Measurements from ENCODE around the gene CRB2. TPM values are rescaled to one million over a fixed set of nuclear protein-coding genes. Genes with fewer than 3 reads are reported as not detected.

CRB2 gene
- total and polyA plus RNA-seq, 2 donors (not counting 3 experiments of a cell fraction or from before 2014, with no cell fraction given): not detected

GRCh38 chr9:123414936-123415930 lies 59.2 kb downstream of the CRB2 start:
- no peaks in the 10 kb centered on the region for H3K79me2 ChIP-seq (ENCODE audit: control insufficient read depth, insufficient read depth, low read length)
- H3K36me3 ChIP-seq (ENCODE audit: control insufficient read depth in 2 of 2, extremely low read depth in 1 of 2, insufficient read depth in 2 of 2, low read length in 2 of 2): no peaks in the 10 kb centered on the region
- H3K9me3 ChIP-seq (replicated peaks; ENCODE audit: control insufficient read depth, insufficient read depth, low read length): no peaks in the 10 kb centered on the region
- dilution Hi-C loops (cut with MboI; ENCODE audit: extremely low pct_ligation_motif_present, low sequenced_read_pairs): no loop called here
- ChIA-PET CTCF (interaction anchor here (1.0 to 1.2 kb wide), 2 partner anchors 13 to 22 kb away, joined by 3 to 4 read pairs; no protein-coding TSS in a partner anchor), POLR2A (no interaction called here)
- H3K9ac ChIP-seq (replicated peaks; ENCODE audit: extremely low read depth, insufficient read depth, low read length): no peak overlapping the region
- no TSS peak for BruUV-seq (replicated peaks)
- no peaks in the 10 kb centered on the region for H4K20me1 ChIP-seq (replicated peaks; ENCODE audit: control insufficient read depth, extremely low read depth, insufficient read depth, low read length)
- DNase-seq (ENCODE audit: low read depth, low spot score): no peak
- FAIRE-seq: no peak
- no peaks in the 10 kb centered on the region for H3K9me1 ChIP-seq (replicated peaks; ENCODE audit: control insufficient read depth, extremely low read depth, insufficient read depth, low read length)
- no peak overlapping the region for H3K4me3 ChIP-seq (replicated peaks in 1 of 3; ENCODE audit: insufficient read depth in 1 of 3, low read depth in 1 of 3, low read length in 3 of 3)
- H2AFZ ChIP-seq (ENCODE audit: low read depth, low read length): no peak overlapping the region
- no peak overlapping the region for H3K27ac ChIP-seq (ENCODE audit: insufficient read depth, low read depth, low read length)
- H3K4me1 ChIP-seq (ENCODE audit: control insufficient read depth, extremely low read depth, insufficient read depth, low read length): no peaks in the 10 kb centered on the region
- no peaks in the 10 kb centered on the region for H3K27me3 ChIP-seq (ENCODE audit: control insufficient read depth in 2 of 2, insufficient read depth in 2 of 2, low read length in 2 of 2)
- no peak overlapping the region for H3K4me2 ChIP-seq (ENCODE audit: insufficient read depth, low read length)
- intact Hi-C loops (cut with micrococcal nuclease): no loop called here
- TF ChIP-seq JUN (IDR thresholded peaks at IDR 0.05; ENCODE audit: borderline replicate concordance, insufficient read depth, insufficient read length, low read depth) (no peak), POLR2A (IDR thresholded peaks at IDR 0.05; ENCODE audit: low read depth, low read length) (no peak), POLR2AphosphoS5 (IDR thresholded peaks at IDR 0.05; ENCODE audit: insufficient read depth, low read depth, low read length) (no peak), GATA2 (IDR thresholded peaks at IDR 0.05; ENCODE audit: insufficient read depth, insufficient read length, low read depth, low read length) (no peak), CTCF (IDR thresholded peaks at IDR 0.05; ENCODE audit: extremely low read depth in 1 of 2, insufficient read depth in 1 of 2, low read depth in 1 of 2, low read length in 2 of 2) (no peak), FOS (IDR thresholded peaks at IDR 0.05; ENCODE audit: borderline replicate concordance, insufficient read depth, low read length) (no peak), EZH2 (IDR thresholded peaks at IDR 0.05; ENCODE audit: borderline replicate concordance, low read depth, low read length, severe bottlenecking) (no peak), MYC (IDR thresholded peaks at IDR 0.05; ENCODE audit: low read depth, low read length) (no peak), MAX (IDR thresholded peaks at IDR 0.05; ENCODE audit: insufficient read depth, insufficient read length) (no peak)
